NCI-H82 treated with DMSO at 0.1 percent for 48 hours (cell line): ENCODE data around the gene SLC44A3.
"Not testable (repeated sequence)": the region's sequence is repeated elsewhere in the genome, so short reads cannot be mapped to it uniquely, and the experiment has no call there.

Experiments used
- DNase-seq: peaks from one replicate; lab custom pipeline; 2025; ENCODE audit not compliant: unreplicated experiment; lab: John Stamatoyannopoulos, UW

The SLC44A3 gene

GRCh38 chr1:94929351-94930217 lies 109.4 kb downstream of the SLC44A3 start:
- no peak for DNase-seq

DNA sequence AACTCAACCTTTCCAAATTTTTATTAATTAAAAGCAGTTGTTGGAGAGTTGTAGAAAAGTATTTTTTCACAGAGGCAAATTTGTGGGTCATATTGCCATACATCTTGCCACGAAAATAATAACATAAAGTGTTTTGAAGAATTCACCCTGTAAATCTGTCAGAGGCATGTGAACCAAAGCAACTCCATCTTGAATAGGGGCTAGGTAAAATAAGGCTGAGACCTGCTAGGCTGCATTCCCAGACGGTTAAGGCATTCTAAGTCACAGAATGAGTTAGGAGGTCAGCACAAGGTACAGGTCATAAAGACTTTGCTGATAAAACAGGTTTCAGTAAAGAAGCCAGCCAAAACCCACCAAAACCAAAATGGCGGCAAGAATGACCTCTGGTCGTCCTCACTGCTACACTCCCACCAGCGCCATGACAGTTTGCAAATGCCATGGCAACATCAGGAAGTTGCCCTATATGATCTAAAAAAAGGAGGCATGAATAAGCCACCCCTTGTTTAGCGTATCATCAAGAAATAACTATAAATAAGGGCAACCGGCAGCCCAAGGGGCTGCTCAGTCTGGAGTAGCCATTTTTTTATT lies 111.2 kb downstream of the SLC44A3 start:
- no peak for DNase-seq

DNA sequence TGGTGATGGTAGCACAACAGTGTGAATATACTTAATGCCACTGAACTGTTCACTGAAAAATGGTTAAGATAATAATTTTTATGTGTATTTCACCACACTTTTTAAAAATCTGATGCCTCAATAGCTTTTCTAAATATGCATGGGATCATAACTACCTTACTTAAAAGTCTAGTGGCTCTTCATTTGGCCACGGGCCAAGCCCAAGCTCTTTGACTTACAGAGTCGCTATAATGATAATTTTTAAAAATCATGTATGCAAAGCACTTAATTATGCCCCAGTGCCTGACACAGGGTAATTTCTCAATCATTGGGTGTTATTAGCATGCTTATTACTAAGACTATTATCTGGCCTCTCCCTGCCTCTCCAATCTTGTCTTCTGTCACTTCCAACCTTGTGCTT lies 114.4 kb downstream of the SLC44A3 start:
- no peak for DNase-seq

- DNase-seq: no peak
Measured at GRCh38 chr1:94935034-94935433, 114.9 kb downstream of the SLC44A3 start.

GRCh38 chr1:94935476-94935875 lies 115.3 kb downstream of the SLC44A3 start:
- DNase-seq: no peak

GRCh38 chr1:94936861-94937620 lies 116.9 kb downstream of the SLC44A3 start:
- DNase-seq: no peak

GRCh38 chr1:94937820-94938219 lies 117.7 kb downstream of the SLC44A3 start:
- no peak for DNase-seq

DNA sequence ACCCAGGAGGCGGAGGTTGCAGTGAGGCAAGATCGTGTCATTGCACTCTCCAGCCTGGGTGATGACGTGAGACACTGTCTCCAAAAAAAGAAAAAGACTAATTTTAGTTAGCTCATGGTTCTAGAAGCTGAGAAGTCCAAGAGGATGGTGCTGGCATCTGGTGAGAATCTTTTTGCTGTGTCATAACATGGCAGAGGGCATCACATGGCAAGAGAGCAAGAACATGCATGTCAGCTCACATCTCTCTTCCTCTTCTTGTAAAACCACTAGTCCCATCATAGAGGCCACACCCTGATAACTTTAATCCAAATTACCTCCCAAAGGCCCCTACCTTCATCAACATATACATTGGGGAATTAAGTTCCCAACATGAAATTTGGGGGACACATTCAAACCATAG lies 120.6 kb downstream of the SLC44A3 start:
- no peak for DNase-seq

GRCh38 chr1:94941480-94941879 lies 121.3 kb downstream of the SLC44A3 start:
- DNase-seq: not testable (repeated sequence)

DNA sequence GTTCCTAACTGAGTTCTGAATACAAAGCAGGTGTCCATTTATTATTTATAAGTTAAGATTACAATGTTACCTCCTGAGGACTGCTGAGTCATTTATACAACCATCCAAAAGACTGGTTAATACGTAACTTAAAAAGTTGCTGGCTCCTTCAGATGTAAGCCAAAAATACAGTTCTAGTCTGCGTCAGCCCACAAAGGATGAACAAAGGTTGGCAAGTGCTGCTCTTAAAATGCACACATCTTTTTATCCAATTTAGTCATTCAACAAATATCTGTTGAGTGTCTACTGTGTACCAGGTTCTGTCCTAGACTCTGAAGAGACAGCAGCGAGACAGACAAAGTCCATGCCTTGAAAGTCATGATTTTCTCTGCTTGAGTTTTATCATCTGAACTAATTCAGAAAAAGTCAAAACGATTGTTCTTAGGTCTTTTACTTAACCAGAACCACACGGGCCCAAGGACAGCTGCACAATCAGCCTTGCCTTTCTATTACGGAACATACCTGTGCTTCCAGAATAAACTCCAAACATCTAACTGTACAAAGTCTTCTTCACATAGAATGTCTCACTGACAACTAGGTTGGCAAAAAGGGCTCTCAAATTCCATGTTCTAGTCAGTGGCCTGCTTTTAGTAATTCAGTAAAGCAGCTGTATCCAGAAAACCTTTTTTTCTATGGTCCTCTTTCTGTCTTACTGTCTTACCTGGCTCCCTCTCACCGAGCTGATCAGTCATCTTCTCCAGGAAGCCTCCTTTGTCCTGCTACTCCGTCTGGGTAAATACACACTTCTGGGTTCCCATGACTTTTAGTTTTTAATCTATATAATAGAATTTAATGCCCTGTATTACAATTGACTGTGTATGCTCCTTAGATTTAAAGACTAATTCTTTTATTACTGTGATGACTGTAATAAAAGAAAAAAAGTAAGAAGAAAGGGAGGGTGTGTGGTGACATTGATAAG lies 122.3 kb downstream of the SLC44A3 start:
- no peak for DNase-seq
